ENCODE data around the gene FGG. TPM values are rescaled to one million over a fixed set of nuclear protein-coding genes. Genes with fewer than 3 reads are reported as not detected.

The FGG gene
- total RNA-seq, 2 donors from 2014 or later, result not detected

DNA sequence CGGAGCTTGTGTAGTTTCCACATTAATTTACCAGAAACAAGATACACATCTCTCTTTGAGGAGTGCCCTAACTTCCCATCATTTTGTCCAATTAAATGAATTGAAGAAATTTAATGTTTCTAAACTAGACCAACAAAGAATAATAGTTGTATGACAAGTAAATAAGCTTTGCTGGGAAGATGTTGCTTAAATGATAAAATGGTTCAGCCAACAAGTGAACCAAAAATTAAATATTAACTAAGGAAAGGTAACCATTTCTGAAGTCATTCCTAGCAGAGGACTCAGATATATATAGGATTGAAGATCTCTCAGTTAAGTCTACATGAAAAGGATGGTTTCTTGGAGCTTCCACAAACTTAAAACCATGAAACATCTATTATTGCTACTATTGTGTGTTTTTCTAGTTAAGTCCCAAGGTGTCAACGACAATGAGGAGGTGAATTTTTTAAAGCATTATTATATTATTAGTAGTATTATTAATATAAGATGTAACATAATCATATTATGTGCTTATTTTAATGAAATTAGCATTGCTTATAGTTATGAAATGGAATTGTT is 49.7 kb downstream of the FGG start, which contains the start of gene FGB:
TSS of gene FGB (plus strand) at position 315 of the 558 bp plus-strand sequence. CDS start at position 323, 8 bp downstream.
- no peak for ATAC-seq (replicated peaks)
- Mint-ChIP-seq H3K27ac (no peak within 1 kb of the TSS), H3K27me3 (peaks cover 3% of the 10 kb centered on the region), H3K4me3 (no peak within 1 kb of the TSS), H3K4me1 (no peaks in the 10 kb centered on the region), H3K9me3 (no peaks in the 10 kb centered on the region), H3K36me3 (ENCODE audit: low read depth) (no peaks in the 10 kb centered on the region)

DNA sequence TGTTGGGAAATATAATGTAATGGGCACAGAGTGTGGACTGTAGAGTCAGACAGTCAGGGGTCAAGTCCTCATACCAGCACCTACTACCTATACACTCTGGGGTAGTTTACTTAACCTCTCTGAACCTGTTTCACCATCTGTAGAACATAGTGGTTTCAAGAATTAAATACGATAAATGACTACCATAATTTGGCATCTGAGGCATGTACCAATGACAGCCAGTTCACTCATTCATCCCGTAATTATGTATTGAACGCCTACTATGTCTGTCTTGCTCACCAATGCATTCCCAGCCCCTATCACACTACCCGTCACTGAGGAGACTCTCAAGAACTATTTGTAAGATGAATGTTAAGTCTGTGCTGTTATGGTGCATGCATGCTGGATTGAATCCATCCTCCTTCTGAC is 51.6 kb downstream of the FGG start:
- no peaks in the 10 kb centered on the region for H3K9me3 Mint-ChIP-seq
- H3K27ac Mint-ChIP-seq, result no peak overlapping the region
- H3K4me3 Mint-ChIP-seq, result no peak overlapping the region
- no peak for ATAC-seq (replicated peaks)
- H3K27me3 Mint-ChIP-seq, result peaks cover 3% of the 10 kb centered on the region
- H3K36me3 Mint-ChIP-seq (ENCODE audit: low read depth), result no peaks in the 10 kb centered on the region
- no peaks in the 10 kb centered on the region for H3K4me1 Mint-ChIP-seq

DNA sequence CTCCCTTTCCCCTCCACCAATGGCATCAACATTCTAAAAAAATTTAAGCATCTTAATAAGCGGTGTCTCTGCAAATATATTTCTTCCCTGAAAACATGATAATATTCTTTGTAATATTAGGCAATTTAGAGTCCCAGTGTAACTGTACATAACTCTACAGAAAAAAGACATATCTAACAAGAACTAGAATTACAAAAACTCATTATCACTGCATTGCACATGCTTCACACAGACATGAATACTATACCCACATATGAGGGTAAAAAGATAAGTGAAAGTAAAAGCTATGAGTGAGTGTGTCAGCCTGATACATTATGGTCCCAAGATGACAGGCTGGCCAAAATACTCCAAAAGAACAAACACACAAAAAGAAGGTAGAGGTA is 52.0 kb downstream of the FGG start:
- H3K4me3 Mint-ChIP-seq, result no peak overlapping the region
- ATAC-seq (replicated peaks), result no peak

DNA sequence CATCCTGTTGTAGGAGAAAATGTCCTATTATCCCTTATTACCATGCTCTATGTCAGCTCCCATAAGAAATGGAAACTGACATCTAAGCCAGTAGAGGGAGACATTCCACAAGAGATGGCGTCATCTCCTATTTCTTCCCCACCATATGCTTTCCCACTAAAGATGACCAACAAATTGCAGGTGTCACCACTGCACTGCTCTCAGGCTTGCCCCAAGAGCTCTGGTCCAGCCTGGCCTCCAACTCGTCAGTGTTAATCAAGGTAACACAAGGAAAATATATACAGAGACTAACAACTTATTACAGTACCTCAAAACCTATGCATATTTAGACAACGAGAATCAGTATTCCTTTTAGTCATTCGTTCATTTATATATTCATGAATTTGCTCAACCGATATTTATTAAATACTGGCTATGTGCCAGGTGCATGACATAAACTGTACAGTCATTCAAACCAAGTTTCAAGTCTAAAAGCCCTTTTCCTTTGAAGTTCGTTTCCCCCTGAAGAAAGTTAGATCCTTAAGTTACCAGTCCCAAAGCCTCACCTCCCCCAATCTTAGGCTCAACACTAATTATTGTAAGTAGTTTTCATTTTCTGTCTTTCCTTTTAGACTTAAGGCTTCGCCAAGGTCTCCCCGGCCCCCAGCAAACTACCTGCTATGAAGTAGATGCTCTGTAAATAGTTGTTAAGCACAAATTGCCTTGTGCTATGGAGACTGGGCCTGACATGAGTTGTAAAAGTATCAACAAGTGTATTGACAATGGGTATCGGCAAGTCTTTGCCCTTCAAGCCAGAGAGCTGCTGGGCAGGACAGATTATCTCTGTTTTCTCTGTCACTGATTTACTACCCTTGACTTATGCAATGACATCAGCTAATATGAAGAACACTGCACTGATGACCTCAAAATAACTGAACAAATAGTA is 52.7 kb downstream of the FGG start:
- peaks cover 3% of the 10 kb centered on the region for H3K27me3 Mint-ChIP-seq
- ATAC-seq (replicated peaks), result peak; percentile 28
- no peak overlapping the region for H3K4me3 Mint-ChIP-seq
- H3K27ac Mint-ChIP-seq, result no peak overlapping the region
- H3K4me1 Mint-ChIP-seq, result no peaks in the 10 kb centered on the region
- no peaks in the 10 kb centered on the region for H3K9me3 Mint-ChIP-seq
- no peaks in the 10 kb centered on the region for H3K36me3 Mint-ChIP-seq (ENCODE audit: low read depth)

More for the DNA sequence above, 52.0 kb downstream of the FGG start:
- Mint-ChIP-seq H3K27me3 (peaks cover 3% of the 10 kb centered on the region), H3K36me3 (ENCODE audit: low read depth) (no peaks in the 10 kb centered on the region), H3K27ac (no peak overlapping the region), H3K9me3 (no peaks in the 10 kb centered on the region), H3K4me1 (no peaks in the 10 kb centered on the region)

DNA sequence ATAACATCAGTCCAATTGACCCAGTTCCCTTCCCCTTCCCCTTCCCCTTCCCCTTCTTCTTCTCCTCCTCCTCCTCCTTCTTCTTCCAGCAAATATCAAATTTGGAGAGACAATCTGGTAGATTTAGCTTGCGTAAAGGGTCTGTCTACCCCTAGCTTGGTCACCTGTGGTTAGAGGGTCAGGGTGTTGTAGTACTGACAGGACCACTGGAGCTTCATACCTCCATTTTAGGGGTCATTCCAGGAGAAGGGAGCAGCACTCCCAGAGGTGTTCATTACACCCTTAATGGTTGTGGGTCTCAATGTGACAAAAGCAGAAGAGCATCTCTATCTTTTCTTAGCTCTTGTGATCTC is 53.3 kb downstream of the FGG start:
- no peak for ATAC-seq (replicated peaks)

More for the DNA sequence above, 53.3 kb downstream of the FGG start:
- Mint-ChIP-seq H3K36me3 (ENCODE audit: low read depth) (no peaks in the 10 kb centered on the region), H3K27ac (no peak overlapping the region), H3K27me3 (peaks cover 3% of the 10 kb centered on the region), H3K4me1 (no peaks in the 10 kb centered on the region), H3K9me3 (no peaks in the 10 kb centered on the region), H3K4me3 (no peak overlapping the region)

Other genes starting within 250 kb of the FGG start
- not detected for gene DCHS2, start 120.9 kb downstream of the FGG start, total RNA-seq
- 100 to 1,000 TPM in 1 of 2 donors, 10 to 100 TPM in 1; 85.5 to 125 TPM for gene PLRG1, start 62.3 kb downstream of the FGG start, total RNA-seq
- not detected for gene FGB, start 49.6 kb downstream of the FGG start, total RNA-seq
- not detected for gene FGA, start 21.9 kb downstream of the FGG start, total RNA-seq
- not detected for gene LRAT, start 131.3 kb upstream of the FGG start, total RNA-seq
- gene RBM46, start 168.6 kb upstream of the FGG start, total RNA-seq, result not detected

Measured in activated T-helper 17 cell treated with anti-CD3 and anti-CD28 coated beads, Interleukin-2, amount 50 U/mL, for 72 hours (primary cell).